Renal cortical epithelial cell (primary cell): ENCODE results near the gene ZCWPW2. TPM values are rescaled to one million over a fixed set of nuclear protein-coding genes. Genes with fewer than 3 reads are reported as not detected.

Experiments used
- DNase-seq: peaks from one replicate; pipeline ENCODE4 v3.0.0-alpha.2; 2011; ENCODE audit warnings: low read depth
- total RNA-seq: library from RNA; depleted of rRNA; stranded (reverse); fragments of >200 nt; gene quantifications from 2 replicates; pipeline ENCODE4 v1.2.3, GENCODE V29; 2014

The ZCWPW2 gene
- total RNA-seq, 1 donor from 2014 or later = 0.70 TPM

- no peak for DNase-seq
These were observed 225.5 kb downstream of the ZCWPW2 start for GRCh38 chr3:28574036-28574435.

DNA sequence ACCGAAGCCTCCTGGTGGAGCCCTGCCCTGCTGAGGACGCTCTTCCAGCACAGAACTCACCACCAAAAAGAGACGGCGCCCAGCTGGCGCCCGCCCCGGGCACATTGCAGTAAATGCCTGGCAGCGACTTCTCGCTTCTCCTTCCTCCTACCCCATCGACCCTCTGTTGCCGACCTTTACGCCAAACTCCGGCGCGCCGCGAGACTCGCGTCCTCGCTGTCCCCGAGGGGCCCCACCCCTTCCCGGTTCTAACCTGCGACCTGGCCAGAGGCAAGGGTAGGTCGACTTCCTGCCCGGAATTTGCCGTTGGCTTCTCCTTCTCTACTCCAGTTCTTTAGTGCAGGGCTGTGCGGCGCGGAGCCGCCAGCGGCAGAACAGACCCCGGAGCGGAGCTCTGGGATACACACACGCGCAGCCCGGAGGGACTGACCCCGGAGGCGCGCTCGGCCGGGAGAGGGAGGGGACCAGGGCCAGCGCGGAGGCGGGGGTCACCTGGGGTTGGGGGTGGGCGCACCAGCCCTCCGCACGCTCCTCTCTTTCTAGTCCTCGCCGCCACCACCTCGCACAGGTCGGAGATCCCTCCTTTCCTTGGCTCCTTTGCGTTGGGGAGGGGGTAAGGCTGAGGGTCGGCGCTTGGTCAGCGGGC, 226.7 kb downstream of the ZCWPW2 start:
- DNase-seq = no peak

Other genes starting within 250 kb of the ZCWPW2 start
- 1.9 and 5.2 TPM in 2 replicates for gene CMC1, start 107.1 kb upstream of the ZCWPW2 start, total RNA-seq
- gene AZI2, start 103 bp downstream of the ZCWPW2 start, total RNA-seq = 41.0 and 114 TPM in 2 replicates